ENCODE results near the gene SNAP29.
A peak's percentile ranks its signal among the peaks of the same experiment; 100 is the strongest.
"Not testable (repeated sequence)": the region's sequence is repeated elsewhere in the genome, so short reads cannot be mapped to it uniquely, and the experiment has no call there.

Gene SNAP29

DNA sequence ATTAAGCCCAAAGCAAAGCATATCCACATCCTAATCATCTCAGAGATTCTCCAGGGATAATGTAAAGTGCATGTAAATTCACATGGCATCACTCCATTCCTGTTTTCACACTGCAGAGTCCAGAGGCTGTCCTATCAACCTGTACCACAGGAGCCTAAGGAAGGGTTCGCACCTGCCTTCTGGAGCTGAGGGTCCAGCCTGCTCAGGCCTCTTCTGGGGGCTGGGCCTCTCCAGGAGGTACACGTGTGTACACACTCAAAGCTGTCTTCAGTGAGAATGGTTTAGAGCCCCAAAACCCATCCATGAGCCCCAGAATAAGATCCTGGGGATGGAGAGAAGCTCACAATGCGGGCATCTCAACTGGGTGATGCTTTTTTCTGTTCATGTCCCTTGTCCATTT is 24.1 kb upstream of the SNAP29 start:
- no peak for DNase-seq (ENCODE audit: low read depth in 2 of 3, low spot score in 2 of 3)

DNA sequence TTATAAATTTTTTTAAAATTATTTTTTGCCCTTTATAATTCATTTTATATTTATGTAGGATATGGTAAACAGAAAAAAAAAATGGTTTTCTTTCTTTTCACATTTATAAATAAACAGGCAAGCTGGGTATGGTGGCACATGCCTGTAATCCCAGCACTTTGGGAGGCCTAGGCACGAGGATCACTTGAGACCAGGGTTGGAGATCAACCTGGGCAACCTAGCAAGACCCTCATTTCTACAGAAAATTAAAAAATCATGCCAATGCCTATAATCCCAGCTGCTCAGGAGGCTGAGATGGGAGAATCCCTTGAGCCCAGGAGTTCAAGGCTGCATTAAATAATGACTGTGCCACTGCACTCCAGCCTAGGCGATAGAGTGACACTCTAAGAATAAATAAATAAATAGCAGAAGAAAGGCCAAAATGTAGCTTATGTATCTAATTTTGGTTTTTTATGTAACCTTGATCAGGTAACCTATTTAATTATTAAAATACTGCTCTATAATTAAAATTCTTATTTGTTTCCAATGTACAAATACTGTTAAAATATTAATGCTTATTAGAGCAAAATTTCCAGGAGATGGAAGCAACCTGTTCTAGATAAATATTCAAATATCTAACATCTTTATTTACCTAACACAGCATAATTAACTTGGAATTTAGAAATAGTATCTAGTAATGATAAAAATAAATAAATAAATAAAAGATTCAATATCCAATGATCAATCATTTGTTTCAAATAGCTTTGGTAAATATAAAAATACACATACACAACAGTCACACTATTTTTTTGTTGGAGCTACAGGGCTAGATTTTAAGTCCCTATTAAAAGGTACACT is 21.6 kb upstream of the SNAP29 start:
- no peak for DNase-seq (ENCODE audit: low read depth in 2 of 3, low spot score in 2 of 3)

DNA sequence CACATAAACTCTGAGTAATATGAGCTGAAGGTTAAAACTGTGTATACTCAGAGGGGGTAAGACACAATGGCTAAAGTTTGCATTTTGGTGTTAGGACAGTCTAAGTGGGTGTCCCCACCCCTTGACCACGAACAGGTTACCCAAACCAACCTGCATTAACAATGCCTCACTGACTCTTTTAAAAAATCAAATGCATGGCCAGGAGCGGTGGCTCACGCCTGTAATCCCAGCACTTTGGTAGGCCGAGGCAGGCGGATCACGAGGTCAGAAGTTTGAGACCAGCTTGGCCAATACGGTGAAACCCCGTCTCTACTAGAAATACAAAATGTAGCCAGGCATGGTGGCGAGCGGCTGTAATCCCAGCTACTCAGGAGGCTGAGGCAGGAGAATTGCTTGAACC is 19.5 kb upstream of the SNAP29 start:
- not testable (repeated sequence) for DNase-seq (ENCODE audit: low read depth in 2 of 3, low spot score in 2 of 3)

DNA sequence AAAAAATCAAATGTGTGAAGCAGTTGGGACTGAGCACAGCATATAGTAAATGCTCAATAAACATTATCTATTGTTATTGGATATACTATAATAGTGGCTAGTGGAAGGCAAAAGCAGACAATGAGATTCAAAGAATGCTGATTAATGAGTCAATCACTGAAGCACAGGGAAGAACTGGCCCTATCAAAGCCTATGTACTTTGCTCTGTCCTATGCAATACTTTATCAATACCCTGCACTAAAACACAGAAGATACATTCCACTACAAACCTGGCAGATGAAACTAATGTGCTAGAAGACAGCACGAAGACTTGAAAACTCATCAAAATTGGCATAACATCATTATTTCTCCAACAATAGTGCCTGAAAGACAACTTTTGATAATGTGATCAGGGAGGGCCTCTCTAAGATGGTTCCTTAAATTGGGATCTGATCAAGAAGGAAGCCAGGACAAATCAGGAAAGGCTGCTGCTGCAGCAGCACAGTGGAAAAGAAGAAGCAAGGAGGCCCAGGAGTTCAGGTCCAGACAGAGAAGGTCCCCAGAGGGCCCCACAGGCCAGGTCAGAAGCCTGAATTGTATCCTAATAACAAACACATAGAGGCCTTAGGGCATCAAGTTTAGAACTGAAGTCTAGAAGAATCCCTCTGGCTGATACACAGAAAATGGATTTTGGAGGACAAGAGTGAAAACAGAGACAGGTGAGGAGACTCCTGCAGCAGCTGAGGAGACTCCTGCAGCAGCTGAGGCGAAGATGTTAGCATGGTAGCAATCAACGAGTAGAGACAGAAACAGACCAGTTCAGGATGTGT is 18.8 kb upstream of the SNAP29 start:
- no peak for DNase-seq (ENCODE audit: low read depth in 2 of 3, low spot score in 2 of 3)

DNA sequence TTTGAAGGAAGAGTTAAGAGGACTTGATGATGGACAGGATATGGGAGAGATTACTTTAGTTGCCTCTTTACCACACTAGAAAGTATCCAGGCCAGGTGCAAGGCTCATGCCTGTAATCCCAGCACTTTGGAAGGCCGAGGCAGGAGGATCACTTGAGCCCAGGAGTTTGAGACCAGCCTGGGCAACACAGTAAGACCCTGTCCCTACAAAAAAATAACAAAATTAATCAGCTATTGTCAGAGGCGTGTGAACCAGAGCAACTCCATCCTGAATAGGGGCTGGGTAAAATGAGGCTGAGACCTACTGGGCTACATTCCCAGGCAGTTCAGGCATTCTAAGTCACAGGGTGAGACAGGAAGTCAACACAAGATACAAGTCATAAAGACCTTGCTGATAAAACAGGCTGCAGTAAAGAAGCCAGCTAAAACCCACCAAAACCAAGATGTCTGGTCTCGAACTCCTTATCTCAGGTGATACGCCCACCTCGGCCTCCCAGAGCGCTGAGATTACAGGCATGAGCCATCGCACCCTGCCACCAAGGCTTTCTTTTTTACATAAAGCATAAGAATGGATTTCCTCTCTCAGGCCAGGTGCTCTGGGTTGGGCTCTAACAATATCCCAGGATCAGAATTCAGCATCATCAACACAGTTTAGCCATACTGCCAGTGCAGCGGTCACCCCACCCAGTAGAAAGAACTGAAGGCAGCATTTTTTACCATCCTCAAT is 18.0 kb upstream of the SNAP29 start:
- no peak for DNase-seq (ENCODE audit: low read depth in 2 of 3, low spot score in 2 of 3)

DNA sequence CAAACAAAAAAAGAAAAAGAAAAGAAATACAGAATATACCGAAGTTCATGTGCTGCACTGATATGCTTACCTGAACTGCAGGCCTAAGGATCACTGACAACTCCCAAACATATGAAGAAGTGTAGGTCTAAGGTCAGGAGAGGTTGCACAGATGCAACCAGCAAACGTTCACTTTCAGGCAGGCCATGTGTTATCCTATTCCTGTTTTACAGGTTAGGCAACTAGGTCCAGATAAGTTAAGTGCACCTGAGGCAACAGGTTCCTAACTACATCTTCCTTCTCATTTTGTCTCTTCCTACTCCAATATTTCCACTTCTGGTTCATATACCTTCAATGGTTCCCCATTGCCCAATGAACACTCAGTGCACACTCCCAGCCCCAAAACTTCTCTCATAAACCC is 15.3 kb upstream of the SNAP29 start:
- DNase-seq (ENCODE audit: low read depth in 2 of 3, low spot score in 2 of 3), result no peak

DNA sequence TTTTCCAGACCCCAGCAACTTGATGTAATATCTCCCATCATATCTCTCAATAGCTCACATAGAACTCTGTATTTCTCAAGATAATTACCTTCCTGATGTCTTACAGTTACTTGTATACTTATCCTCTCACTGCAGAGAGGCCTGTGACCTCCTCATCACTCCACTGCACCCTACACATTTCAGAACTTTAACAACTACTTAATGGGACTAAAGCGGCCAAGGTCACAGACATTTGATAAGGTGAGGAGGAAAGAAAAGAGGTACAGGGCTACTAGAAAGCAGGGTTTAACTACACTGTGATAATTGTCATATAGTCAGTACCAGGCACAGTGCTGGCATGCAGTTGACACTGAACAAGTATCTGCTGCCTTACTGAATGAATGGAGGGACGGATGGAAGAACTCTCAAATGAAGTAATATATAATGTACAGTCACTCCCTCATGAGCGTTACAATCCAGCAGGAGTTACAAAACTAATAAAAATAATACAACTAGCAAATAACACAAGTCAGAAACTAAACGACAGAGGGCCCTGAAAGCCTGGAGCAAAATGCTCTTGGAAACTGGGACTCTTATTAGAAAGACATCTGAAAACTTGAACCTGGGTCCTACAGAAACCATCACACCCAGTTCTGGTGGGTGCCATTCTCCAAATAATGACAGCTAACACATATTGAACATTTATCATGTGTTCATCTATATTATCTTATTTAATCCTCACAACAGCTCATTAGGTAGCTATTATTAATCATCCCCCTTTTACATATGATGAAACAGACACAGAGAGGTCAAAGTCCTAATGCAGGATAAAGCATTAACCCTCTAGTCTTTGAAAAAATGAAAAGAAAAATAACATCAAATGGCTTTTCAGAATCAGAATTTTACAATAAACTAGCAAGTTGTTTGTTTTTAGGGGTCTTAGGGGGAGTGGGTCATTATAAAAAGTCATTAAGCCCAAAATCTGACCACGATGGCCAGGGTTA is 14.5 kb upstream of the SNAP29 start:
- no peak for DNase-seq (ENCODE audit: low read depth in 2 of 3, low spot score in 2 of 3)

DNA sequence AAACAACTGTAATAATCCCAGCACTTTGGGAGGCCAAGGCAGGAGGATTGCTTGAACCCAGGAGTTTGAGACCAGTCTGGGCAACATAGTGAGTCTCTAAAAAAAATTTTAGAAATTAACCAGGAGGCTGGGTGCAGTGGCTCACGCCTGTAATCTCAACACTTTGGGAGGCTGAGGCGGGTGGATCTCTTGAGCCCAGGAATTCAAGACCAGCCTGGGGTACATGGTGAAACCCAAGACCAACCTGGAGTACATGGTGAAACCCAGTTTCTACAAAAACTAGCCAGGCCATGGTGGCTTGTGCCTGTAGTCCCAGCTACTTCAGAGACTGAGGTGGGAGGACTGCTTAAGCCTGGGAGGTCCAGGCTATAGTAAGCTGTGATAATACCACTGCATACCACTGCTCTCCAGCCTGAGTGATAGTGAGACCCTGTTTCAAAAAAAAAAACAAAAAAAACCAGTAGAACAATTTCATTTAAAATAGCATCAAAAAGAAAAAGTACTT is 11.4 kb upstream of the SNAP29 start:
- DNase-seq (ENCODE audit: low read depth in 2 of 3, low spot score in 2 of 3), result no peak

DNA sequence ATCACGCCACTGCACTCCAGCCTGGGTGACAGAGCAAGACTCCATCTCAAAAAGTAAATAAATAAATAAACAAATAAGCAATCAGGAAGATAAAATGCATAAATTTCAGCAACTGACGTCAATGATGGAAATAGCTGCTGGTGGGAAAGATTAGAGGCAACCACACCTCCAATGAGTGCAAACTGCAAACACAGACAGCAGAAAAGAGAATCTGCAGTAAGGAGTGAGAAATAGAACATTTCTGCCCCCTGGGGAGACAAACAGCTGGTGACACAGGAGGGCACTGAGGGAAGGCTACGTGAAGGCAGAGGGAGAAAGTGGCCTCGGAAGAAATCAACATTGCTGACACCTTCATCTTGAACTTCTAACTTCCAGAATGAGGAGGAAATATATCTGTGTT is 6.7 kb upstream of the SNAP29 start:
- DNase-seq (ENCODE audit: low read depth in 2 of 3, low spot score in 2 of 3), result no peak

DNA sequence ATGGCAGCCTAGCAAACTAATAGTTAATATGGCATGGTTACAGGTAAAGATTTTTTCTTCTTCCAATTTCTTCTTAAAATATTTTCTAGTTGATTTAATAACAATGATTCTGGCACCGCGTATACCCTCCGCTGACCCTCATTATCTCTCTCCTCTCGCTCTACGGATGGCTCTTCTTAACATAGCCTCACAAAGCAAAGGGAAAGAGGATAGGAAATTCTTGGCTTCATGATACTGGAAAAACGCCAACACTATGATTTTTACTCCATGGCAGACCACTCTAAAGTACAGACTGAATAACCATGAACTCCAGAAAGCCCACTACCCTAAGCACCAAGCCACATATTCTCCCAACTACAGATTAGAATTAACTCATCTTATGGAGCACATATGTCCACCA is 6.3 kb upstream of the SNAP29 start:
- DNase-seq (ENCODE audit: low read depth in 2 of 3, low spot score in 2 of 3), result no peak

DNA sequence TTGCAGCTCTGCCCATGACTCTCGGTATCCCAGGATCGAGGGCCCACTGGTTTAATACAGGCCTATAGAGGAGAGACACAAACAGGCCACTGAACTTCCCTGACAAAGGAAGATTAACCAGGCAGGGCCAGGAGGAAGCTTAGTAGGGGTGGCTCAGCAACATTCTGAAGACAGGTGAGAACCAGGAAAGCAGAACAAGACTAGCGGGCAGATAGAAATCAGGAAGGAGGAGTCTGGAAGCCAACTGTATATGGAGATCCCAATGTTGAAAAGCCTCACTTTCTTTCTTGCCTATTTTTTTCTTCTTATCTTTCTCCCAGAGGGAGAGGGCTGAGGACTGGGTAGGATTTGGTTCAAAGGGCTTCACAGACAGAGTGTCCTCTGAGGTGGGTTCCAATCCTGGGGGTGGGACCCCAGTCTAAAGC is 5.6 kb upstream of the SNAP29 start:
- DNase-seq (ENCODE audit: low read depth in 2 of 3, low spot score in 2 of 3), result no peak

DNA sequence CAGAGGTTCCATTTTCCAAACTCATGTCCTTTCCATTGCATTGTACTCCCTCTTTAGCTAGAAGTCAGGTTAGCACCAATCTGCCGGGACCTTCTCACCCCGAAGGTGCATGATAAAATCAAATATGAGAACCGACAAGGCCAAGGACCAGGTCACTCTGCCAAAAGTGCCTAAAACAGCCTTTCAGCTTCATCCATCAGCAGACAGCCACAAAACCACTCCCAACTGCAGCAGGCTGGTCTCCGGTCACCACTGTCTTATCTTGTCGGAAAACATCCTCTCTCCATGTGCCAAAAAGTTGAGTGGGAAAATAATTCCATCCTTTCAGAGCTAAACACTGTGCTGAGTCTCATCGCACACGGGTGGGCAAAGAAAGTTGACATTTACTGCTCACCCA is 1.6 kb upstream of the SNAP29 start:
- no peak for DNase-seq (ENCODE audit: low read depth in 2 of 3, low spot score in 2 of 3)

DNA sequence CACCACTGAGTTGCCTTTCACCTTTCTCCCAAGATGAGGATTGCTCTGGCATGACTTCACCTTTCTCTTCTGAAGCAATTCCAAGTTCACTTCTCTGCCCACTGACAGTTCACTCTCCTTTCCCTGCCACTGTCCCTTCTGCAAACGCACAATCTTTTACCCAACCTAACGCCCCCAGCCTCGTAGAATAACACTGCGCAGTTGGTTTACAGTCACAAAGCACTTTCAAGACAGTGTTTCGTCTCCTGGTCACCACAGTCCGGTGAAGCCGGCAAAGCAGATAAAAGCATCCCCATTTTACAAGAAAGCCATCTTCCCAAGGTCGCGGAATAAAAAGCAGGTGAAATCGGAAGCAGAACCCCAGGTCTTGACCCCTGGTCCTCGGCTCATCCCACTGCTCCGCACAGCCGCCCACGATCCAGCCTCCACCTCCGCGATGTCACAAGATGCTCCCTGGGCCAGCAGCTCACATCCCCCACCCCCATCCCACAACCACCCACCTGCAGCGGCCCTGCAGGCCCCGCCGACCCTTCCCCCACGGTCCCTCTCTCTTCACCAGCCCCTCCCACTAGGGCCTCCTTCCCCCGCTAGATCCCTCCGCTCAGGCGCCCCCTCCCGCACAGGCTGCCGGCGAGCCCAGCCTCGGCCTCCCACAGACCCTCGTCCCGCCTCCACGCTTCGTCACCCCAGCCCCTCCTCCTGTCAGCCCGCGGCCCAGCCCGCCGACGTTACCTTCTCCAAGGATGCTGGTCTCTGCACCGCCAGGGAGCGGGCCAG is 781 bp upstream of the SNAP29 start:
- DNase-seq (ENCODE audit: low read depth in 2 of 3, low spot score in 2 of 3), result peak; percentile 61 to 65 (median 65)

DNA sequence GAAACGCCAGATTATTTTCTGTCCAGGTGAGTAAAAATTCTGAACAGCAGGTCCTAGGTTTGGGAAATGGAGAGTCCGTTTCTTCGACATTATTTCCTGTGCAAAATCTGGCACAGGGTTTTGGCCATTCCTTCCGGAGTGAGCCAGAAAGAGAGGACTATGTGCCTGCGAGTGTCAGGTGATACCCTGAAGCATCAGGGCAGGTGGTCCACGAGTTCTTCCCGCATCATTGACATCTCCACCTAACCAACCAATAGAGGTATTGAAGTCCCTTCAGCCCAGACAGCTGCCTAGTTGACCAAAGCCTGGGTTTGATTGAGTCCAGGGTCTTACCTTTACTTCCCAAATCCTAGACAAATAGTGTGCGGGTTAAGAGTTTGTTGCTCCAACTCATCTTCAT is 808 bp downstream of the SNAP29 start:
- DNase-seq (ENCODE audit: low read depth in 2 of 3, low spot score in 2 of 3), result no peak

DNA sequence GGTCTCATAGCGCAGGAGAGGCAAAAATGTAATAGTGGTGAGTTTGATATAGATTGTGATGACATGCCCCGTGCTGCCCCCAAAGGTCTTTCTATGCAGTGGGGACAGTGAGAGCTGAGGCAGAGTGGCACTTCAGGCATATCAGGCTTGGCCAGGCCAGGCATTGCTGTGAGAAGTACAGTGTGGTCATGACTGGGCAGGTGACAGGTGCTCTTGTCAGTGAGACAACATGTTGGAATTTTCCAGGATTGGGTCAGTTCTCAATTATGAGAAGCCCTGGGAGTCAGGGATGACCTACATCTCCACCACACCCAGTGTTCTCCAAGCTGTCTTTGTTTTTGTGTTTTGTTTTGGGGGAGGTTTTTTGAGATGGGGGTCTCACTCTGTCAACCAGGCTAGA is 3.7 kb downstream of the SNAP29 start:
- no peak for DNase-seq (ENCODE audit: low read depth in 2 of 3, low spot score in 2 of 3)

DNA sequence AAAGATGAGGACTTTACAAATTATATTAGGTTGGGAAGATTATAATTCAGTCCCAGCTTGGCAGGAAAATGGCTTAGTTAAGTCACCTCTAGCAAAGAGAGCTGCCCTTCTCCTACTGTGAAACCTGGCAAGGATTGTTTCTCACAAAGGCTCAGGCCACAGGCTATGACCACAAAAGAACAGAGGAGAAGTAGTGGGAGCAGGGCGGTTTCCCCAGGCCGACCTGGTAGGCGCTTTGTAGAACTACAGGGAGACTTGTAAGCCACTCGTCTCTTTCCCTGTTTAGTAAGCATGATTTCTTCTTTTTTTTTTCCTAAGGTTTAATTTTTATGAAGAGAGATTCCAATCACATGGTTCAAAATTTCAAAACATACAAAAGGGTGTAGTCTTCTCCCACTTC is 4.6 kb downstream of the SNAP29 start:
- DNase-seq (ENCODE audit: low read depth in 2 of 3, low spot score in 2 of 3), result no peak

DNA sequence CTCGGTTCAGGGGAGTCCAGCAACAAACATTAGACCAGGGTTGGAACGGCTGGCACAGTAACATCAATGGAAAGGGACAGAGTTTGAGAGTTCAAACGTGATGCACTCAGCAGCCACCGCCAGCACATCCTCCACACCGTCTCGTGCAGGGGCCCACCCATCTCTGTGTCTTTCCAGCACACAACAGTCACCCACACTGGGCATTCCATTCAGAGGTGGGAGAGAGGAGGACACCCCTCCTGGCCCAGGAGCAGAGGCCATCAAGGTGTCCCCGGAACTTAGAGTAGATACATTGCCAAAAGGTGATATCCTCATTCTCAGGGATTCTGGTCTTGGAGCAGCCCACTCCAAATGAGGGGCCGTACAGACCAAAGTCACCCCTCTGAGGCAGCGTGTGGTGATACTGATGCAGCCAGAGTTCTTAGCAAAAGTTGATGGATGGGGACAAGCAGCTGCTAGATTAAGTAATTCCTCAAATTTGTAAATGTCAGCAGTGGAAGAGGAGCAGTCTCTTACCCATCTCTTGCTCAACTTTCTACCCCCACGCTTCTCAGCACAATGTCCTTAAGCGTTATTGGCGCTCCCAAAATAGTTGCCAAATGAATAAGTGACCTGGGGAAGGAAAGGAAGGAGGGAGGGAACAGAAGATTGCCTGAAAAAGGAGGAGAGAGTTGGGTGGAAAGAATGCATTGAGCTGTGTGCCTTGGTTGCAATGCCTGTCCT is 5.5 kb downstream of the SNAP29 start:
- DNase-seq (ENCODE audit: low read depth in 2 of 3, low spot score in 2 of 3), result no peak

DNA sequence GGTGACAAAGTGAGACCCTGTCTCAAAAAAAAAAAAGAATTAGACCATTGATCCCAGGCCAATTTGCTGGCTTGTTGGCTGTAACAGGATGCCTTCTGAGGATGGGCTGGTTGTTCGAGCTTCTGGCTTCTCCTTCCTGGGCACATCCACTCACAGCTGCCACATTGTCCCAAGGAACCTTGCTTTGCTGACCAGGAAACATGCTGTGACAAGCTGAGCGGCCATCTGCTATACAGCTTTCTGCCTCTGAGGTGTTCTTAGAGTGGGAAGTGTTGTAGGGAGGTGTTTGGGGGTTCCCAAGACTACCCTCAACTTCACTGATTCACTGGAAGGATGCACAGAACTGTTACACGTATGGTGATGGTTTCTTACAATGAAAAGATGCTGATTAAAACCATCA is 6.5 kb downstream of the SNAP29 start:
- DNase-seq (ENCODE audit: low read depth in 2 of 3, low spot score in 2 of 3), result no peak

DNA sequence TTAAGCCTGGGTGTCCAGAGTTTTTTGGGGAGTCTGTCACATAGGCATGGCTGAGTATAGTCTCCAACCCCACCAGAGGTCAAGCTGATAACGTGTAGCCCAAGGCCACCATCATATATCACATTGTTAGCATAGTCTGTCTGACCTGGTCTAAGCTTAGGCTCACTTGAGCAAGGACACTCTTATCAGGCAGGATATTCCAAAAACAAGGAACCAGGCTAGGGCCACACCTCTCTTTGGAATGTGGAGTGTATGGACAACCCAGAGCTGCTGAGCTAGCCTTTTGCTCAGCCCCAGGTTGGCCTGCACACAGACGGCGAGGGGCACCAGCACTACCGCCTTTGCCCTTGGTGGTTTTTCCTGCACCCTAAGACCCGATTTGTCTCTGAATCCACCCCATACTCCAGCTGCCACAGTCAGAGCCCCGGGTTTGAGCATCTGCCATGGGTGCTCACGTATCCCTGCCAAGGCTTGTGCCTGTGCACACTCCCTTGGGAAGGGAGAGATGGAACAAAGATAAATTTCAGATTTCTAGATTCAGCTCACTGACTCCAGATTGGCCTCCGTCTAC is 7.2 kb downstream of the SNAP29 start:
- DNase-seq (ENCODE audit: low read depth in 2 of 3, low spot score in 2 of 3), result no peak

Data from activated CD8-positive, alpha-beta memory T cell treated with anti-CD3 and anti-CD28 coated beads for 48 hours (primary cell).